ENCODE measurements around the gene SHROOM2.
"Not testable (repeated sequence)": the region's sequence is repeated elsewhere in the genome, so short reads cannot be mapped to it uniquely, and the experiment has no call there.

The SHROOM2 gene

DNA sequence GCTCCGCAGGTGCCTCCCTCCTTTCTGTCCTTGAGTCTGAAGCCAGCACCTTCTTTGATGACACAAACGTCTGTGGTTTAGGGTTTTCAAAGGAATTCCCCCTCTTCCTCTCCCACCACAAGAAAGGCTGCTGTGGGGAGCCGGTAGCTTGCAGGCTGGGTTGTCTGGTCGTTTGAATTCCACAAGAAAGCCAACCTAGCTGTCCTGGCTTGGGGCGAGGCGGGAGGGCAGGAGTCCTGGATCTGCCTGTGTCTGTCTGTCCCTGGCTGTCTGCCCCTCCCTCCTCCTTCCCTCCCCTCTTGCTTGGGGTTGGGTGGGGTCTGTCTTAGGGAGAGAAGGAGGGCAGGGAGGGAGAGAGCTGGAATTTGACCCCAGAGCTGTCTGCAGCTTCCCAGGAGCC, 56.3 kb downstream of the SHROOM2 start:
- DNase-seq = no peak

DNA sequence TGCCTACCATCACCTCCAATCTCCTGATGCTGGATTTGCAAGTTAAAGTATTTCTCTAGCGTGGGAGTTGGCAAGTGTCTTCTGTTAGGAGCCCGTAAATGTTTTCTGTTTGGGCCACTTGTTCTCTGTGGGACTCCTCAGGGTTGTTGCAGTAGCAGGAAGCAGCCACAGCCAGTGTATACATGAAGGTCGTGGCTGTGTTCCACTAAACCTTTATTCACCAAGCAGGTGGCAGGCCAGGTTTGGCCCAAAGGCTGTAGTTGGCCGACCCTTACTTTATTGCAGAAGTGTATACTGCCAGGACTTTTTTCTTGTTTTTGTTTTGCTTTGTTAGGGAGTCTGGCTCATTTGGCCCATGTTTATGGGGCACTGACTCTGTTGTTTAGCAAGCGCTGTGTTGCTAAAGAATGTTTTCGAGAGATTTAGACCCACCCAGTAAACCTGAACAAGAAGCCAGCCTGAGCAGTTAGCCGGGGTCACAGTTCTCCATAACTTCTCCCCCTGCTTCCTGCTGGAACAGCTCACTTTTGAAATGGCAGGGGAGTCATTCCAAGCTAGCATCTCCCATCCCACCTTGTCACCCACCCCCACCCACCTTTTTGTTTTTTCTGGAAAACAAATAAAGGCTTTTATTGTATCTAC, 58.8 kb downstream of the SHROOM2 start:
- no peak for DNase-seq

DNA sequence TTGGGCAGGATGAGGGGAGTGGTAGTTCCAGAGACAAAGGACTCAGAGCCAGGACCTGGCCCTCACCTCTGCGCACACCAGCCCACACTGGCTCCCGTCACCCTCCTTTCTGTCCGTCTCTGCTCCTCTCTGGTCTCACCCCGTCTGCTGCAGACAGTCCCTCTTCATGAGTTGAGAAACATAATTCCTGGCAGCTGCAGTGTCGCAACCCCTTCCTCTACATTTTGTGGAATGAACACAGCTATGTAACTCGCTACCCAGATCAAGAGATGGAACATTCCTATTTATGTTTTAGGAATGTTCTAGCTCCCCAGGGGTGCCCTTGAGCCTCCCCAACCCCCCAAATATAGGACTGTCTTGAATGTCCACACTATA, 59.3 kb downstream of the SHROOM2 start:
- no peak for DNase-seq

DNA sequence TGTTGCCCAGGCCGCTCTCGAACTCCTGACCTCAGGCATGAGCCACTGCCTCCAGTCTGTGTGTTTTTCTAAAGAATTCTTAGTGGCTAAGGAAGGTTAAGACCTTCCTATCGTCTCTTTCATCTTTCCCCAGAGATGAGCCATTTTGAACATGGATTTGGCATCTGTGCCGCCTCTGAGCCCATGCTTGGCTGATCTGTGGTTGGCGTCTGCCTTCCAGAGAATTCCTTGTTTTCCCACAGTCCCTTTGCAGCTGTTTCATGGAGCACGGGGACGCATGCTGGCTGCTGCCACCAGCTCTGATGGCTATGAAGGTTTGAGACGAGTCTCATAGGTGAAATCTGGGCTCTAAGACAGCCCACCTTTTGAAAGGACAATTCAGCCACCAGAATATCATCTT, 60.4 kb downstream of the SHROOM2 start:
- no peak for DNase-seq

DNA sequence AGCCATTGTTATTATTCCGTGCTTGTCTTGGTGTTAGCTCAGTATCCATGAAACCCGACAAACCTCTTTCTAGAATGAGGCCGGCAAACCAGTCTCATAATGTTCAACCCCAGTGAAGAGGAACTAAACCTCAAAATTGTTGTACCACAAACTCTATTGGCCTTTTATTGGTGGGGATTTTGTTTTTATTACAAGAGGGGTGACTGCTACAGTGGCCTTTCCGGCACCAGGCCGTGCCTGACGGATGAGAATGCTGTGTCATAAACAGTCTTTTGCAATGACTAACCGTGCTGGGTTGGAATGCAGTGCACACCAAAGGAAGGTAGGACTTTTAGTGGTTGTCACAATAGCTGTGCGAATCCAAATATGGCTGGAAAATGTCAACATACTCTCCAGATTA, 60.8 kb downstream of the SHROOM2 start:
- no peak for DNase-seq

DNA sequence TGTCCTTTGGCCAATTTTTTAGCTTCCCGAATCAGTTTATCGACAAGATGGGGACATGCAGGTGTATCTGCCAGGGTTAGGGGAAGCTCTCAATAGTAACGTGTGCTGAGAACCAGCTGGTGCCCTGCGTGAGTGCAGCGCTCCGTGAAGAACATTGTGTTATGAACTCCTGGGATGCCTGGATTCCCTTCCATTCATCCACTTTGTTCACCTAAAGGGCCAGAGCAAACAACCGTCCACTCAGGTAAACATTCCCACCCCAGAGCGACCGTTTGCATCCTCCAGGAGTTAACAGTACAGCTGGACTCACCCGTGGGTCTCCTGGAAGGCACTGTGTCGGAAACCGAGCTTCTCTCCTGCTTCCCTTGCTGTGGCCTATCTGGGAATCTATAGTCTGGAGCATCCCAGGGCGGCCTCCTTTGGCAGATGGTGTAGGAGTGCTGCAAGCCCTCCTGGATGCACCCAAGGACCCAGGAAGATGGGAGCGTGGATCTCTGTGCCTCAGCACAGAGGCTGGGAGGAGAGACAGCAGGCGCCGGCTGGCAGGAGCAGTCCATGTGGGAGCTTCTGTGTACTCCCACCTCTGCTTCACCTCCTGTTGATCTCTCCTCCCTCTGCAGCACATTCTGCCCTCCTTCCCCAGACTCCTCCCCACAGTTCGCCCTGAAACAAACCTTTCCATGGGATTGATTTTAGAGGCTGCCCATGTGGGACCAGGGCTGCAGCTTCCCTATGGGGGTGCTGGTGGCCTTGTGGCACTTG, 62.7 kb downstream of the SHROOM2 start:
- no peak for DNase-seq

DNA sequence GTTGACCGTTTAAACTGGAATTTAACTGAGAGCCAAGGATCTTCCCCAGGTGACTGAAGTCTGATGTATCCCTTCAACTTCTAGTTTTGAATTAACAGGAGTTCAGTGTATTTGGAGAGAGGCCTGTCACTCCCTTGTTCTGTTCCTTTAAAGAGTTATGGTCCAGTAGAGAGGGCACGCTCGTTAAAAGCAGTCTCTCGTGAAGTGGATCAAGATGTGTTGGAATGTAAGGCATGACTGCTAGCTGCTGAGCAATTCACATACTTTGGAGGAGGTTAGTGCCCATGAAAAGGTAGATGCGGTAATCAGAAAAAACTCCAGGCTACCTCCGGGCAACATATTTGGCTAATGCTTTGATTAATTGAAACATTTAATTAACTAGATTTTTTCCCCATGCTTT, 65.7 kb downstream of the SHROOM2 start:
- no peak for DNase-seq

DNA sequence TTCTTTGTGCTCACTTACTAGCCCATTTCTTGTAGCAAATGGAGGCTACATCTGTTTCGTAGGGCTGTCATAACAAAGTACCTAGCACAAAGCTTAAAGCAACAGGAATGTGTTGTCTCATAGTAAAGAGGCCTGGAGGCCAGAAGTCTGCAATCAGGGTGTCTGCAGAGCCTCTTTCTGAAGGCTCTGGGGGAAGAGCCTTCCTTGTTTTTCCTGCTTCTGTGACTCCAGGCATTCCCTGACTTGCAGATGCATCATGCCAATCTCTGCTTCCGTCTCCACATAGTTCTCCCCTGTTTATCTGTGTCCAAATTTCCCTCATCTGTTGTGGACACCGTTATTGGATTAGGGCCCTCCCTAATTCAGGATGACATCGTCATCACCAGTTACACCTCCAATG, 67.1 kb downstream of the SHROOM2 start:
- no peak for DNase-seq

DNA sequence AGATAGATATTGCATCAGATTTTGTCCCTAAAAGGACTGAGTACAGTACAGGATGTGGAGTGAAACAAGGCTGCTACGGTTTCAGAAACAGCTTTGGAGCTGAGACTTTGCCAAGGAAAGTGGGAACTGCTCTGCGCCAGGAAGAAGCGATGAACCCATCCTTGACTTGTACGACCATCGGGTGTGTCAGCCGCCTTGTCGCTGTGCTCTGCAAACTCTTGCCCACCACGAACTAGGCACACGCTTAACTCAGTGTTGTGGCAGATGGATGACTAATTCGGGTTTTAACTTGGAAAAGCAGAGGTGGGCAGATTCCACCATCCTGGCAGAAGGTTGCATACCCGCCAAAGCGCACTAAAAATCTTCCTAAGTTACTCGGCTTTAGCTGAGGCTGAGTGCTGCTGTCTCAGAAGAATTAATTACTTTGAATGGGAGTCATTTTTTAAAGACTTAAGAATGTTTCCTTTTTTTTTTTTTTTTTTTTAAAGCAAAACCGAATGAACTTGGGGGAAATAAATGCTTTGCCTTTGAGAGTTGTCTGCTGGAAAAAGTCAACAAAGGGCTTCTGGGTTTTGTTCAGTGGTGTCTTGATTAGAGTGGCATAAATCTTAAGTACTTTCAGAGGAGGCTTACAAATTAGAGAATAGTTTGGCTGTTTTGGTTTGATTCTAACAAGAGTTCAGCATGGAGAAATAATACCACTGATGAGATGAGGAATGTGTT, 69.5 kb downstream of the SHROOM2 start:
- DNase-seq = no peak

DNA sequence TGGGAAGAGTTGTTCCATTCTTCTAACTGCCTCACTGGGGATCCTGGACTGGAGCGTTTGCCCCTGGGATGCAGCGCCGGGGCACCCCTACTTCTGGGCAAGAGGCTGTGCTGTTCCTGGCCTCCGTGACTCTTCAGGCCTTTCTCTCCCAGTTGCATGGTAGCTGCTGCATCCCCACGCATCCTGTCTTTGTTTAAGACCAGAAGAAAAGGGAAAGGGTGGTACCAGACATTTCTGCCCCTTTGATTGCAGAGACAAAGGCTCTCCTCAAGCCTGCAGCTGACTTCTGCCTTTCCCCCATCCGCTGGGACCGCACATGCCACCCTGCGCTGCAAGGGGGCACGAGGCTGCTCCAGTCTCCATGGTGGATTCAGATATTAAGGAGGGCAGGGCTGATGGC, 70.4 kb downstream of the SHROOM2 start:
- no peak for DNase-seq

DNA sequence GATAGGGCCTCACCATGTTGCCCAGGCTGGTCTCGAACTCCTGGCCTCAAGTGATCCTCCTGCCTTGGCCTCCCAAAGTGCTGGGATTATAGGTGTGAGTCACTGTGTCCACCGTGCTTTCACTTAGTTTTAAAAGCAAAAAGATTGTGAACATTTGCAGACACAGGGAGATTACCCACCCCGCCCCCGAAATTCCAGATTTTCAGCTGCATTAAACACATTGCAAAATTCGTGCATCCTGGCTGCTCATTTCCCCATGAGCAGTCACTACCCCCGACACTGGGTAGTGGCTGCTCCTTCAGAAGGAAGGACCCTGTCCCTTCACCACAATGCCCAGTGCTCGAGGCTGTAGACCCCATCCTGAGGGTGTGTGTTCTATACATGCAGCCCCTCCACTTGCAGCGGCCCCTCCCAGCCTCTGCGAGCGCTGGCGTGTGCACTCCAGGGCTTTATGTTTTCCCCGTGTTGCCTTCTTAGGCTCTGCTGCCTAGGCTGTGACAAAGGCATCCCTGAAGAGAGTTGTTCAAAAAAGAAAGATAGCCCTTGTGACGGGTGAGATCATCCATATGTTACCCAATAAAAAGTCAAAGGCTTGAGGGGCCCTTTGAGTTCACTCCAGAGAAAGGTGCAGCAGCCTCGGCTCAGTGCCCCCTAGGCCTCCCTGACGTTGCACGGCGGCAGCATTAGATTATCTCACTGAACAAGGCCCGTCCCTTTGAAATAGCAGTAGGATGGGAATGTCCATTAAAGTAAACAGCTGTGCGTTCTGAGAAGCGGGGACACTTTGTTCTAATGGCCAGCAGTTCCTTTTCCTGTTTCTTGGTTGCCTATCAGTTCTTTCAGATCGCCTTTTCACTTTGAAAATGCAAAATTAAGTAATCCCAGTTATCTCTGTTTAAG, 71.6 kb downstream of the SHROOM2 start:
- DNase-seq = no peak

DNA sequence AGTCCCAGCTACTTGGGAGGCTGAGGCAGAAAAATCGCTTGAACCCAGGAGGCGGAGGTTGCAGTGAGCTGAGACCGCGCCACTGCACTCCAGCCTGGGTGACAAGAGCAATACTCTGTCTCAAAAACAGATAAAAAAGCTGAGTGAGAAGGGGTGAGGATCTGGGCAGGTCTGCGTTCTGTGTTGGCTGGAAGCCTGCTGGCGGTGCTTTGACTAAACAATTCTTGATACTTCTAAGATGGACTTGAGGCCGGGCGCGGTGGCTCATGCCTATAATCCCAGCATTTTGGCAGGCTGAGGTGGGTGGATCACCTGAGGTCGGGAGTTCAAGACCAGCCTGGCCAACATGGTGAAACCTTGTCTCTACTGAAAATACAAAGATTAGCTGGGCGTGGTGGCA, 72.5 kb downstream of the SHROOM2 start:
- not testable (repeated sequence) for DNase-seq

DNA sequence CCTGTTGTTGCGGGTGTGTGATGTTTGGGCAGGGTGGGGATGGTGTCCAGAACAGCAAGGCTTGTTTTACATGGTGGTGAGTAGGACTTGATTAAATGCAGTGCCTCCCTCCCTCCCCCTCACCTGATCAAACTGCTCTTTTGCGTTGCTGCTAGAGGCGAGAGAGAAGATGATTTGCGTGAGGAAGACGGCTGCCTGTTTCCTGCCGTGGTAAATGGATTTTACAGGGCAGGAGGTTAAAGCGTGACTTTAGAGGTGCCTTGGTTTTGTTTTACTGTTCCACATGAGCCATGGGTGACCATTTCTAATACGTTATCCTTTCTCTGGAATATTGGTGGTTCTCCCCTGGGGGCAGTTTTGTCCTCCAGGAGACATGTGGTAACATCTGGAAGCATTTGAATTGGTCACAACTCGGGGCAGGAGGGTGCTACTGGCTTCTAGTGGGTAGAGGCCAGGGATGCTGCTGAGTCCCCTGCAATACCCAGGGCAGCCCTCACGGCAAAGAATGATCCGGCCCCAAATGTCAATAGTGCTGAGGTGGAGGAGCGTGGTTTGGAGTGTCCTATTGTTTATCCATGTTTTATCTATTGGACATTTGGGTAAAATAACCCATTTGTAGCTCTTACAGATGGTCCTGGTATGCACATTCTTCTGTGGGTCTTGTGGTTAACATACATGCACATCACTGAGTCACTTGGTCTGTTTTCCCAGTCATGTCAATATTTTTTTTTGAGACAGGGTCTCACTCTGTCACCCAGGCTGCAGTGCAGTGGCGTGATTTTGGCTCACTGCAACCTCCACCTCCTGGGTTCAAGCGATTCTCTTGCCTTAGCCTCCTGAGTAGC, 73.7 kb downstream of the SHROOM2 start:
- DNase-seq = no peak

DNA sequence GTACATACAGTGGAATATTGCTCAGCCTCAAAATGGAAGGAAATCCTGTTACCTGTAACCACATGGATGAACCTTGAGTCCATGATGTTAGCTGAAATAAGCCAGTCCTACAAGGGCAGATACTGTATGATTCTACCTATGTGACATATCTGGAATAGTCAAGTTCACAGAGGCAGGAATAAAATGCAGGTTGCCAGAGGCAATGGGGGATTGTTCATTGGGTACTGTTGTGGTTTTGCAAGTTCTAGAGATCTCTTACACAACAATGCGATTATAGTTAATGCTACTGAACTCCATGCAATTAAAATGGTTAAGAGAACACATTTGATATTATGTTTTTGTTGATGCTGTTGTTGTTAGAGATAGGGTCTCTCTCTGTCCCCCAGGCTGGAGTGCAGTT, 74.6 kb downstream of the SHROOM2 start:
- no peak for DNase-seq

DNA sequence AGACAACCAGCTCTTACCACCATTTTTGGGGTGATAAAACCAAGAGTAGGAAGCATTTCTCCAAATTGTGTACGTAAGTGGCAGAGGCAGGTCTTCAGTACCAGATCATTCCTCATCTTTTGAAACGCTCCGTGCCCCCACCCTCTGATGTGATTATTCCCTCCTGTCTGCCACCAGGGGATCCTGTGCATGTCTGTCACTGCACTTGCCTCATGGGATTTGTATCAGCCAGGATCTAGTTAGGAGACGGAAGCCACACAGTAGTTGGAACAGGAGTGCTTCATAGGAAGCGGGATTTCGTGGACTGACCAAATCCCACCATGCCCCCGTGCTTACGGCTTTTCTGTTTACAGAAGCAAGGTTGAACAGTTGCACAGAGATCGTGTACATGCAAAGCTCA, 75.5 kb downstream of the SHROOM2 start:
- no peak for DNase-seq

DNA sequence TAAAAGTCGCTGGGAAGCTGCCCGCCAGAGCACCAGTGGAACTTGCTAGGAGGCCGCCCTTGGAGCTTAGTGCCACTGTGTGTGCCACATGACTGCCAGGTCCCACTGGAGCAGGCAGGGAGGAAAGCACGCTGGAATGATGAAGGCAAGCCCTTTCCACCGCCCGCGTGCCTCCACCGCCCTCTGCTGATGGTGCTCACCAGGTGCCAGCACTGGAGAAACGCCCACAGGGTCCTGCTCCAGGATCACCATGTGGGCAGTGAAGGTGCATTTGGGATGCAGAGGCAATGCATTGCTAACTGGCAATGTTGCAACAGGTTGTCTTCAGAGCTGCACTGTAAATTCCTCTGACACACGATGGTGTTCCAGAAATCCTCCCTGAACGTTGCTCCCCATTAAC, 76.3 kb downstream of the SHROOM2 start:
- DNase-seq = no peak

DNA sequence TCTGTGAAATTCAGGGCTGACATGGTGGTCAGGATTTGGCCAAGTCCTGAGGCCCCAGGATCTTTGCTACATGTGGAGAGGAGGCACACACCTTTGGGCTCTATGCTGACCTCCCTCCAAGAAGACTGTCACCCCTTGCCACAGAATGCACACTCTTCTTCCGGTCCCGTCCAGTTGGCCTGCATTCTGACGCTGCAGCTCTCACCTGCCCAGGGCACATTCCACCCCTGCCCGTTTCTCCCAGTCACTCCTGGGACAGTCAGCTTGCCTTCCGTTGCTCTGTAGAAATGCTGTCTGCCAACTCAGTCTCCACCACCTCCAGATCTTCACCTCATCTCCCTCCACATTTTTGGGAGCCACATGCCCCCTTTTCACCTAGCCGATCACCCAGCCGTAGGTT, 76.7 kb downstream of the SHROOM2 start:
- no peak for DNase-seq

DNA sequence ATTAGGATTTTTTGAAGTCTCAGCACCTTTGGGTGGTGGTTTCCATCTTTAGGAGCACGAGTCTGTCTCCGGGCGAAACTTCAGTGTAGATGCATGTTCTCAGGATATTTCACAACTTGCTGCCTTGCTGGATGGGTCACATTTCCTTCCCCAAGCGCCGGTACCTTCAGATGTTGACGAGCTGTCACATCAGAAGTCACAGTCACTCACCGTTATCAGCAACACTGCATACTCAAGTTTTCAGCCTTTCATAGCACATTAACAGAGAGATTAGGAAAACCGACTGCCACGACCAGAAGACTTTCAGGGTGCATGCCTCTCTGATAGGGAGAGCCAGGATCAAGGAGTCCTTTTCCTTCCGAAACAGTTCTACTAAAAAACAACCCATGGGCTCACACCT, 77.8 kb downstream of the SHROOM2 start:
- DNase-seq = peak in 1 of 2 donors; percentile 18

DNA sequence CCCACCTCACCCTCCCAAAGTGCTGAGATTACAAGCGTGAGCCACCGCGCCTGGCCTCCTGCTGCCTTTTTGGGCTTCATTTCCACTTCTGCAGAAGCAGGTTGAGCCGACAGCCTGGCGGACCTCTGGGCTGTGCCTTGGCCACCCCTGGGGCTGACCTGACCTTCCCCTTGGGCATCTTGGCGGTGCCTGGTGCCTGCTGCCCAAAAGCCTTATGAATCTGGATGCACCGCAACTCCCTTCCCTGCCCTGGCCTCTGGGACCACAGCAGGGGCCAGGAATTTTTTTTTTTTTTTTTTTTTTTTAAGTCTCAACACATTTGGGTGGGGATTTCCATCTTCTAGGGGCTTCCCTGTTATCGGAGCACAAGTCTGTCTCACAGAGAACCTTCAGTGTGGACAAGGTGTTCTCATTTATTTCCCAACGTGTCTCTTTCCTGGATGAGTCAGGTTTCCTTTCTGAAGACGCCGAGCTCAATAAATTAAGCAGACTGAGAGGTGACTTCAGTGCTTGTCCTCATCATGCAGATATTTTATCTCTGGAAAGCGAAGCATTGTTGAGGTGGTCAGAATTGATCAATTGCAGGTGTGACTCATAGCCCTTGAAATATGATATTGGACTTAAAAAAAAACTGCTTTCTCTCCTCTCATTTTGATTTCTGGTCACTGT, 79.7 kb downstream of the SHROOM2 start:
- no peak for DNase-seq

DNA sequence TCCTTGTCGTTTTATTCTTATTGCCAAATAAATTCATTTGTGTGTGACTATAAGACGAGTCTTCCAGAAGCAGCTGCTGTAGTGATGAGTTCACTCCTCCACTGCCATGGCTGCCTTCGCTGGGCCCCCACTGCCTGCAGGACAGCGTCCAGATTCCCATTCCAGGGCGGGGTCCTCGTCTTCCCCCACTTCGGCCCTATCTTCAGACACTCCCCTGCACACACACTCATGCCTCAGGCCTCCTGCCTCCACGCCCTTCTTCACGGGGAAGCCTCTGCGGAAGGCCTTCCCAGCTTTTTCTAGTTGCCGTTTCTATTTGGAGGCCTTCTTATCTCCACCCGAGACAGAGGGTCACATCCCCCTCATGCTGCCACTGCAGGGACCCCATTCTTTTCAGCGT, 80.4 kb downstream of the SHROOM2 start:
- no peak for DNase-seq

DNA sequence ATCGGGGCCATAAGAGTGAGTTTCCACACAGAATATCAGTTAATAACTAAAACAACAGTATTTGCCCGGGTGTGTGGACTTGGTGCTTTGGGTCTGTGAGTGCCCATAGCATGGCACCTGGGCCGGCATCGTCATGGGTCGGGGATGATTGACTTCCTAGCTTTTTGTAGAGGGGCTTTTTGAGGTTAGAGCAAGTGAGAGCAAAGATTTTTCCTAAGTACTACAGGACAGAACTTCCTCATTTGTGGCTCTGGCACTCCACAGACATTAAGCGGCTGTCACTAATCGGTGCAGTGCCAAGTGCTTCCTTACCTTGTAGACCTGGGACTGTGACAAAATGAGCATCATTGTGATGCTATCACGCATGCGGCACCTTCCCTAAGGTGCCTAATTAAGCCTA, 81.0 kb downstream of the SHROOM2 start:
- no peak for DNase-seq

DNA sequence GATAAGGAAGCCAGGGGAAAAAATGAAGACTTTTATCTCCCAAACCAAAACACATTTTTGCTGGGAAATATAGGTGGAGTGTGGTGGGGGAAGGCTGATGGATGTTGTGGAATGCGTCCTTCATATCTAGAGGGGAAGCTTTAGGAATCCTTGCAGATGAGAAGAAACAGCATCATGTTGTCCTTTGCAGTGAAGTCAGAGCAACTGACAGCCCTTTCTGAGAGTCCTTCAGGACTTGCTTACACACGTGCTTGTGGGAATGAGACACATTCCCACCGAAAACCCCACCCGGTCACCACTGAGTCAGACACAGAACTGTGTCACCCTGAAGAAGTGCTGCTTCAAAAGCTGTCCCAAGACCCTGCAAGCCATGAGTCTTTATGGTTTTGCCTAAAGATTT, 81.5 kb downstream of the SHROOM2 start:
- DNase-seq = no peak

Data from bone marrow (tissue), 2 donors.